NCI-H187 (cell line): ENCODE data around the gene RAET1L.
"Not testable (repeated sequence)": the region's sequence is repeated elsewhere in the genome, so short reads cannot be mapped to it uniquely, and the experiment has no call there.

Experiments
- DNase-seq, 2 experiments: peaks; one replicate each; lab custom pipeline; 2025; lab: John Stamatoyannopoulos, UW

Gene RAET1L

GRCh38 chr6:150044621-150045145 lies 19.4 kb upstream of the RAET1L start:
- no peak for DNase-seq

GRCh38 chr6:150043501-150044412 lies 18.4 kb upstream of the RAET1L start:
- no peak for DNase-seq

- no peak for DNase-seq
Observed at GRCh38 chr6:150043096-150043495, 17.8 kb upstream of the RAET1L start.

- DNase-seq = no peak
Observed at GRCh38 chr6:150038202-150039062, 13.1 kb upstream of the RAET1L start.

GRCh38 chr6:150037526-150038201 lies 12.3 kb upstream of the RAET1L start:
- no peak for DNase-seq

GRCh38 chr6:150036081-150036480 lies 10.7 kb upstream of the RAET1L start:
- DNase-seq = no peak

GRCh38 chr6:150033207-150033771 lies 8.0 kb upstream of the RAET1L start:
- no peak for DNase-seq

- no peak for DNase-seq
Observed at GRCh38 chr6:150032598-150032997, 7.3 kb upstream of the RAET1L start.

GRCh38 chr6:150030611-150031010 lies 5.3 kb upstream of the RAET1L start:
- DNase-seq = no peak

GRCh38 chr6:150029749-150030148 lies 4.4 kb upstream of the RAET1L start:
- no peak for DNase-seq

- DNase-seq = no peak
Observed at GRCh38 chr6:150029276-150029675, 3.9 kb upstream of the RAET1L start.

- DNase-seq = no peak
Observed at GRCh38 chr6:150028799-150029198, 3.5 kb upstream of the RAET1L start.

- no peak for DNase-seq
Observed at GRCh38 chr6:150027806-150028565, 2.7 kb upstream of the RAET1L start.

GRCh38 chr6:150026976-150027805 lies 1.9 kb upstream of the RAET1L start:
- no peak for DNase-seq

- DNase-seq = no peak
Observed at GRCh38 chr6:150024646-150025155, 631 bp downstream of the RAET1L start.

GRCh38 chr6:150024021-150024420 lies 1.3 kb downstream of the RAET1L start:
- DNase-seq = not testable (repeated sequence)

- DNase-seq = not testable (repeated sequence)
Observed at GRCh38 chr6:150021870-150022269, 3.5 kb downstream of the RAET1L start.

GRCh38 chr6:150018846-150019580 lies 6.3 kb downstream of the RAET1L start:
- no peak for DNase-seq

GRCh38 chr6:150017186-150017521 lies 8.2 kb downstream of the RAET1L start:
- not testable (repeated sequence) for DNase-seq
